ENCODE results near the gene DUSP22. TPM values are rescaled to one million over a fixed set of nuclear protein-coding genes. Genes with fewer than 3 reads are reported as not detected.

The DUSP22 gene
- total RNA-seq, 4 donors from 2014 or later = 35.4 to 213 (median 49.5) TPM

DNA sequence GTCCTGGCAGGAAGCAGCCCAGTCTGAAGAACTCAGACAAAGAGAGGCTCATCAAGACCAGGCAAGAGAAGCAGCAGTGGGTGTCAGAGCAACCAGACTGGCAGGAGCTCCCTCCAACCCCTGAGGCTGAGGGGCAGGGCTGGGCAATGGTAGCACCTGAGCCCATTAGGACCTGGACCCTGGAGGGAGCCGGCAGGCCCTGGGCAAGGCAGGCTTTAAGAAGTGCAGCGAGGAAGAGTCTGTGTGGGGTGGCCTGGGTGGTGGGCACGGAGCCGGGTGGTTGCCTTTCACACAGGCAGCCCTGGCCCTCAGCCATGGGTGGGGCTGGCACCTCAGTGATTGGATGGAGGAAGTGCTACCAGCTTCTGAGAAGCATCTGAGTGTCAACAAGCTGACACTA lies 66.1 kb downstream of the DUSP22 start:
- no peak overlapping the region for H3K4me3 ChIP-seq
- TF ChIP-seq POLR2AphosphoS5 (IDR thresholded peaks at IDR 0.05) (no peak), POLR2A (IDR thresholded peaks at IDR 0.05) (no peak), EP300 (IDR thresholded peaks at IDR 0.05; ENCODE audit: low read depth) (no peak)
- TF ChIP-seq, protein P1, sequence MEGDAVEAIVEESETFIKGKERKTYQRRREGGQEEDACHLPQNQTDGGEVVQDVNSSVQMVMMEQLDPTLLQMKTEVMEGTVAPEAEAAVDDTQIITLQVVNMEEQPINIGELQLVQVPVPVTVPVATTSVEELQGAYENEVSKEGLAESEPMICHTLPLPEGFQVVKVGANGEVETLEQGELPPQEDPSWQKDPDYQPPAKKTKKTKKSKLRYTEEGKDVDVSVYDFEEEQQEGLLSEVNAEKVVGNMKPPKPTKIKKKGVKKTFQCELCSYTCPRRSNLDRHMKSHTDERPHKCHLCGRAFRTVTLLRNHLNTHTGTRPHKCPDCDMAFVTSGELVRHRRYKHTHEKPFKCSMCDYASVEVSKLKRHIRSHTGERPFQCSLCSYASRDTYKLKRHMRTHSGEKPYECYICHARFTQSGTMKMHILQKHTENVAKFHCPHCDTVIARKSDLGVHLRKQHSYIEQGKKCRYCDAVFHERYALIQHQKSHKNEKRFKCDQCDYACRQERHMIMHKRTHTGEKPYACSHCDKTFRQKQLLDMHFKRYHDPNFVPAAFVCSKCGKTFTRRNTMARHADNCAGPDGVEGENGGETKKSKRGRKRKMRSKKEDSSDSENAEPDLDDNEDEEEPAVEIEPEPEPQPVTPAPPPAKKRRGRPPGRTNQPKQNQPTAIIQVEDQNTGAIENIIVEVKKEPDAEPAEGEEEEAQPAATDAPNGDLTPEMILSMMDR (IDR thresholded peaks at IDR 0.05) = no peak
- peaks cover 0 to 1% of the 10 kb centered on the region in 2 donors for H3K9me3 ChIP-seq
- intact Hi-C loops (cut with DNase I; ENCODE audit: low total_unique reads) = no loop called here
- WGBS, 2 donors (ENCODE audit: low coverage in 1 of 2) = 70% methylated on average over 4 of the region's 4 CpGs; no CpG with 5 or more reads in 1 of the 2 donors
- H3K4me1 ChIP-seq = no peaks in the 10 kb centered on the region
- in situ Hi-C loops (cut with MboI; ENCODE audit: low pct_ligation_motif_present in 1 of 4, low pct_unique_long_range_greater_than_20kb in 1 of 4, low sequenced_read_pairs in 3 of 4) = no loop called here
- no peaks in the 10 kb centered on the region for H3K27me3 ChIP-seq
- H3K27ac ChIP-seq = no peak overlapping the region
- no peak for DNase-seq
- no peaks in the 10 kb centered on the region for H3K36me3 ChIP-seq

DNA sequence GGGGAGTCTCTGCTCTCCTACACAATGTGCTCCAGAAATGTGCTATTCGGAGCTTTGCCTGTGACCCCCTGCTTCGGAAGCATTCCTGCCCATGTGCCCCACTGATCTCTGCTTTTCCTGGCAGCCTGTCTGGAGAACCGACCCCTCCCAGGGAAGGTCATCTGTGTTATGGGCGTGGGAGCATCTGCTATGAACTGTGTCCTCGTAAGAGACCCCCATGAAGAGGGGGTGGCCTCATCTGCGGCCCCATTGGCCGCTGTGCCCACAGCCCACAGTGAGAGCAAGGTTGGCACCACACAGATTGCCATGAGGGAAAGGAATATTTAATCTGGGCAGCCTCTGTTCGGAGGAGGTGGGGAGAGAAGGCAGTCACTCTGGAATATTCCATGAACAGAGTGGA lies 66.6 kb downstream of the DUSP22 start:
- TF ChIP-seq EP300 (IDR thresholded peaks at IDR 0.05; ENCODE audit: low read depth) = no peak
- TF ChIP-seq, protein P1 (IDR thresholded peaks at IDR 0.05) = no peak
- TF ChIP-seq POLR2AphosphoS5 (IDR thresholded peaks at IDR 0.05) = no peak
- no peak for TF ChIP-seq POLR2A (IDR thresholded peaks at IDR 0.05)
- 75 to 84% methylated on average over 4 to 8 of the region's 8 CpGs for WGBS, 2 donors (ENCODE audit: low coverage in 1 of 2)
- intact Hi-C loops (cut with DNase I; ENCODE audit: low total_unique reads) (no loop called here), in situ Hi-C loops (cut with MboI; ENCODE audit: low pct_ligation_motif_present in 1 of 4, low pct_unique_long_range_greater_than_20kb in 1 of 4, low sequenced_read_pairs in 3 of 4) (no loop called here)
- Histone ChIP-seq H3K9me3 (peaks cover 0 to 5% of the 10 kb centered on the region in 2 donors), H3K4me1 (no peaks in the 10 kb centered on the region), H3K27ac (no peak overlapping the region), H3K4me3 (no peak overlapping the region), H3K36me3 (no peaks in the 10 kb centered on the region), H3K27me3 (no peaks in the 10 kb centered on the region)
- DNase-seq = no peak

DNA sequence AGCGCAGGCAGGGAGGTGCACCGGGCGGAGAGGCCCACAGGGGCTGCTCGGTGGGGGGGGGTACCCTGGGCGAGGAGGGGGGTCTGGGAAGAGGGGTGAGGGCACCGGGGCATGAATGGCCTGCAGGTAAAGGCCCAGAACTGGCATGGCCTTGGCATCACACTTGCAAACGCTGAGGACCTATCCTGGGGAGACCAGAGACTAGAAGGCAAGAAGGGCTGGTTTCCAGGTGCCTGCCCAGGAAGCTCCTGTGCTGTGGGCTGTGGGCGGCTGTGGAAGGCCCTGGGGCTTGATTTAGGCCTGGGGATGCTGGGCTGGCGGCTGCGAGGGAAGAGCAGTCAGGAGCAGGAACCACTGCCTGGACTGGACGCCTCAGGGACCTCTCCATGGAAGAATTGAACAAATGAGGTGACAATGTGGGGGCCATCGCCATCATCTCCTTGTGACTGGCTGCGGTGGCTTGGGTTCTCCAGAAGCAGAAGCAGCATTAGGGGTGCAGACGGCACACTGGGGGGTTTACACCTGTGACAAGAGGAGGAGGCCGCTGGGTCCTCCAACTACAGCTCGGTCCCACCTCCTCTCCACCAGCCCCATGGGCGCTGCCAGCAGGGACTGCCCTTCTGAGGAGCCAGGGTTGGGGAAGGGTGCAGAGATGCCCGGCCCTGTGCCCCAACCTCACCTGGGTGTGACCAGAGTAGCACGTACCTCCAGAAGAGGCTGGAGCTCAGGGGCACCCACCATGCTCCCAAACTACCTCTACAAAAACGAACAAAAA lies 67.2 kb downstream of the DUSP22 start:
- H3K4me1 ChIP-seq = no peaks in the 10 kb centered on the region
- intact Hi-C loops (cut with DNase I; ENCODE audit: low total_unique reads) = no loop called here
- peaks cover 0 to 7% of the 10 kb centered on the region in 2 donors for H3K9me3 ChIP-seq
- DNase-seq = no peak
- in situ Hi-C loops (cut with MboI; ENCODE audit: low pct_ligation_motif_present in 1 of 4, low pct_unique_long_range_greater_than_20kb in 1 of 4, low sequenced_read_pairs in 3 of 4) = no loop called here
- H3K27me3 ChIP-seq = no peaks in the 10 kb centered on the region
- no peaks in the 10 kb centered on the region for H3K36me3 ChIP-seq
- no peak overlapping the region for H3K27ac ChIP-seq
- no peak overlapping the region for H3K4me3 ChIP-seq
- WGBS, 2 donors (ENCODE audit: low coverage in 1 of 2) = 79 to 86% methylated on average over 12 to 20 of the region's 20 CpGs
- TF ChIP-seq EP300 (IDR thresholded peaks at IDR 0.05; ENCODE audit: low read depth) (no peak), POLR2AphosphoS5 (IDR thresholded peaks at IDR 0.05) (no peak)

DNA sequence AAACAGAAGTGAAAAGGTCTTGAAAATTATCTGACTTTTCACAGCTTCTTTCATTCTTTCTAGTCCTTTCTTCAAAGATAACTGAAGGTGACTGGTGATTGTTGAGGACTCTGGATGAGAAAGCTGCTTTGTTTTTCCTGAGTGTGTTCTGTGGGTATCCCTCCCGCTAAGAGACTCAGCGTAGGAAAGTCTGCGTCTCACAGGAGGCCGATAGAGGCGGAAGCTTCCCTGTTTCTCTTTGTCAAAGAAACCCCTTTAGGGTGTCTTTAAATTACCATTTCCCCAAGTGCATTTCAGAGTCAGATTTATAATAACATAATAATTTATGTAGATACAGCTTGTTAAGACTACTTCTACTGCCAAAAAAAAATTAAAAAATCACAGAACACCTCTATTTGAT lies 68.1 kb downstream of the DUSP22 start:
- in situ Hi-C loops (cut with MboI; ENCODE audit: low pct_ligation_motif_present in 1 of 4, low pct_unique_long_range_greater_than_20kb in 1 of 4, low sequenced_read_pairs in 3 of 4) (no loop called here), intact Hi-C loops (cut with DNase I; ENCODE audit: low total_unique reads) (no loop called here)
- Histone ChIP-seq H3K27me3 (no peaks in the 10 kb centered on the region), H3K36me3 (no peaks in the 10 kb centered on the region), H3K27ac (no peak overlapping the region), H3K4me1 (no peaks in the 10 kb centered on the region), H3K9me3 (peaks cover 0 to 7% of the 10 kb centered on the region in 2 donors), H3K4me3 (no peak overlapping the region)
- TF ChIP-seq POLR2A (IDR thresholded peaks at IDR 0.05) (no peak), POLR2AphosphoS5 (IDR thresholded peaks at IDR 0.05) (no peak), EP300 (IDR thresholded peaks at IDR 0.05; ENCODE audit: low read depth) (no peak)
- TF ChIP-seq, protein P1 (IDR thresholded peaks at IDR 0.05) = no peak
- 89% methylated on average over 5 of the region's 5 CpGs for WGBS, 2 donors (ENCODE audit: low coverage in 1 of 2)
- DNase-seq = no peak
